ENCODE results near the gene MAP10.

GRCh38 chr1:232767305-232768074, 37.7 kb upstream of the MAP10 start:
- TF ChIP-seq CTCF (conservative IDR thresholded peaks at IDR 0.05 in 1 of 2, IDR thresholded peaks at IDR 0.05 in 1 of 2; ENCODE audit: low read depth in 1 of 2, low read length in 2 of 2): no peak
- TF ChIP-seq EZH2 (IDR thresholded peaks at IDR 0.05; ENCODE audit: low read length, missing control alignments): no peak
